HS-27A (cell line): ENCODE measurements around the gene KRTAP10-9.

Experiments
- DNase-seq: peaks from one replicate; pipeline ENCODE4 v3.0.0-alpha.2; 2012; ENCODE audit warnings: low read depth, missing footprints

The KRTAP10-9 gene

GRCh38 chr21:44666401-44667320 is 39.8 kb downstream of the KRTAP10-9 start, which contains the start of gene KRTAP12-2:
KRTAP12-2 (minus strand) TSS chr21:44666927; CDS start chr21:44666886, 41 bp downstream.
- no peak for DNase-seq

GRCh38 chr21:44667612-44668011 is 40.7 kb downstream of the KRTAP10-9 start:
- no peak for DNase-seq

- no peak for DNase-seq
Observed at GRCh38 chr21:44670642-44671432, 43.9 kb downstream of the KRTAP10-9 start.

- DNase-seq: no peak
Observed at GRCh38 chr21:44671911-44672310, 45.0 kb downstream of the KRTAP10-9 start.

- no peak for DNase-seq
Observed at GRCh38 chr21:44677881-44678280, 51.0 kb downstream of the KRTAP10-9 start.
